Astrocyte of the cerebellum (primary cell): ENCODE results near the gene TMCO5A.

Experiments used
- DNase-seq: peaks from one replicate; pipeline ENCODE4 v3.0.0-alpha.2; 2011; ENCODE audit warnings: low read depth
- H3K4me3 ChIP-seq: 2 replicates; pipeline ENCODE4 v1.5.1; 2011; ENCODE audit warnings: mild to moderate bottlenecking, low read depth, low read length, moderate library complexity
- in situ Hi-C: cut with HindIII; loops from 2 replicates; pipeline ENCODE4 v1.10.0; 2017; ENCODE audit warnings: low sequenced_read_pairs
- TF ChIP-seq, protein P1 (sequence below): IDR thresholded peaks from 2 replicates; pipeline ENCODE4 v1.5.1; 2012; ENCODE audit warnings: low read length, low read depth, moderate library complexity, mild to moderate bottlenecking; ENCODE audit errors: missing control alignments

Gene TMCO5A

DNA sequence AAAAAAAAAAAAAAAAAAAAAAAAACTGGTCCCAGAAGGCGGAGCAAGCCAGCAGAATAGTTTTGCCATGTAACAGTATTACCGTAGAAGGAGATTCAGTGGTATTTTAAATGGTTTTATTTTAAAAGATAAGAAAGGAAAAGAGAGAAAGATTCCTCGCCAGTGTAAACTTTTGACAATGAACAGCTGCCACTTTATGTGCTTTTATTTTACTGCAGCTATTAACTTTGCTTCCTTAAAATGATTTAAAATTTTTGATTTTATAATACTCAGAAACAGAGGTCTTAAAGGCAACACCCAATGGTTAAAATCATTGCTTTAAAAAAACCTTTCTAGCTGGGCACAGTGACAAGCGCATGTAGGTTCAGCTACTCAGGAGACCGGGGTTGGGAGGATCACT, 46.8 kb downstream of the TMCO5A start:
- H3K4me3 ChIP-seq, result no peak overlapping the region
- TF ChIP-seq, protein P1, sequence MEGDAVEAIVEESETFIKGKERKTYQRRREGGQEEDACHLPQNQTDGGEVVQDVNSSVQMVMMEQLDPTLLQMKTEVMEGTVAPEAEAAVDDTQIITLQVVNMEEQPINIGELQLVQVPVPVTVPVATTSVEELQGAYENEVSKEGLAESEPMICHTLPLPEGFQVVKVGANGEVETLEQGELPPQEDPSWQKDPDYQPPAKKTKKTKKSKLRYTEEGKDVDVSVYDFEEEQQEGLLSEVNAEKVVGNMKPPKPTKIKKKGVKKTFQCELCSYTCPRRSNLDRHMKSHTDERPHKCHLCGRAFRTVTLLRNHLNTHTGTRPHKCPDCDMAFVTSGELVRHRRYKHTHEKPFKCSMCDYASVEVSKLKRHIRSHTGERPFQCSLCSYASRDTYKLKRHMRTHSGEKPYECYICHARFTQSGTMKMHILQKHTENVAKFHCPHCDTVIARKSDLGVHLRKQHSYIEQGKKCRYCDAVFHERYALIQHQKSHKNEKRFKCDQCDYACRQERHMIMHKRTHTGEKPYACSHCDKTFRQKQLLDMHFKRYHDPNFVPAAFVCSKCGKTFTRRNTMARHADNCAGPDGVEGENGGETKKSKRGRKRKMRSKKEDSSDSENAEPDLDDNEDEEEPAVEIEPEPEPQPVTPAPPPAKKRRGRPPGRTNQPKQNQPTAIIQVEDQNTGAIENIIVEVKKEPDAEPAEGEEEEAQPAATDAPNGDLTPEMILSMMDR, result no peak
- no peak for DNase-seq
- in situ Hi-C loops, result no loop called here

DNA sequence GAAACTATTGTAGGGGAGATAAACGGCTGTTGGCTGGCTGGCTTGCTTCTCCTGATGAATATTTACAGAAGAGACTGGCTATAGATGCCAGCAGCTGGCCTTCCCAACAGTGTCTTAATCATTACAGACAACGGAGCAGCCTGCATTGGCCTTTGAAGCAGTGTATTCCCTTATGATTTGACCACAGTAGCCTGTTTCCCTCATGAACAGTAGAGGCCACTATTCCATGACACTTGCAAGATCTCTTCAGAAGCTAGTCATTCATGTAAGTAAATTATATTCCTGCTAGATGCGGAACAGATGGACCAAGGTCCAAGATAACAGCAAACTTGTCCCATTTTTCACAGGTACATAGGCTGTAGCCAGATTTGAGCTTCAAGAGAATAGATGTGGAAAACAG, 47.3 kb downstream of the TMCO5A start:
- in situ Hi-C loops, result no loop called here
- peak; percentile 4 for DNase-seq
- TF ChIP-seq, protein P1, result peak; percentile 64
- H3K4me3 ChIP-seq, result no peak overlapping the region

DNA sequence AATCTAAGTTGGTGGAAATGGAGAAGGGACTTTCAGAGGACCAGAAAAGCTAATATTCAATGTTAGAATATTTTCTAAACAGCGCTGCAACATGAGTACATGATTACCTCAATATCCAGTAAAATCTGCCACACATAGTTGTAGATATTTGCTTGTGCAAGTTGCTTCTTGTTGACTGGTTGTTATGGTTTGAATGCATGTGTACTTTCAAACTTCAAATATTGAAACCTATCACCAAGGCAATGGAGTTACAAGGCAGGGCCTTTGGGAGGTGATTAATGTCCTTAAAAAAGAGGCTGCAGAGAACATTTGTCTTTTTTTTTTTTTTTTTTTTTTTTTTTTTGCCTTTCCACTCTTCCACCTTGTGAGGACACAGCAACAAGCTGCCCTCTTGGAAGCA, 49.9 kb downstream of the TMCO5A start:
- TF ChIP-seq, protein P1, result no peak
- no peak for DNase-seq
- H3K4me3 ChIP-seq, result no peak overlapping the region
- in situ Hi-C loops, result no loop called here

DNA sequence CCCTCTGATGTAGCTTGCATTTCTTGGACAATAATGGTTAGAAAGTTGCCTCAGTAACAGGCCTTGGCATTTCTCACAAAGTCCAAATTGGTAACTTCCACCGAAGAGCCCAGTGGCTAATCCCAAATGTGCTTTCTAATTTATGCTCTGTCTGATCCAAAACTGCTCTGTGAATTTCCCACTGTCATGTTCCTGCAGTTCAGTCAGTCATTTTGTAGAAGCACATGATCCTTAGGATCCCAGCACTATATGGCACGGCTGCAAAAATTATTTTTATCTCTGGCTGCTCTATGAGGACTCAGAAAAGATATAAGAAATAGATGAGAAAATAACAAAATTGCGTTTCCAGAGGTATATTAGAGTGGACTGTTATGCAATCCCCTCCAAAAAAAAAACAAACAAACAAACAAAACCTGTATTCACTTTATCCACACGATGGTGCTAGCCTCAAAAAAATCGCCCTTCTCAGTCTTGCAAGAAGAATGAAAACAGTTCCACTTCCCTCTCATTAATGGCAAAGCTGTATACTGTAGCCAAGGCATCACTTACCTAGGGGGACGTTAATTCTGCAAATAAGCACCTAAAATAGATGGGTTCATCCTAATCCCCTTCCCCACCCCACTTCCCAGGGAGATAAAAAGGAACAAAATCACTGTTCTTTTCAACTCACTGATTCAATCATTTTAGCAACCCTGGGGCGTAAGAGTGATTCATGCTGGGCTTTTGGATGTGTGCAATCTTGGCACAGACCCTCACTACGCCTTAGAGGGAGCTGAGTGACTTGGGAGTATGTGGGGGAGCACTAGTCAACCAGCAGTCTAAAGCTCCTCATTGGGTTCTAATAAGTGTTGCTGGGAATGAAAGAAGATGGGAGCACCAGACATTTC, 61.3 kb downstream of the TMCO5A start:
- peak; percentile 63 for DNase-seq
- in situ Hi-C loops, result no loop called here
- TF ChIP-seq, protein P1, result peak; percentile 58
- peak overlapping the region; percentile 7 for H3K4me3 ChIP-seq
